Right hindlimb (tissue), 1 donor: ENCODE results near the gene CDHR5.
A peak's percentile ranks its signal among the peaks of the same experiment; 100 is the strongest.
"Not testable (repeated sequence)": the region's sequence is repeated elsewhere in the genome, so short reads cannot be mapped to it uniquely, and the experiment has no call there.

ENCODE experiments used
- DNase-seq: peaks from one replicate; pipeline ENCODE4 v3.0.0-alpha.2; 2018

CDHR5 gene

GRCh38 chr11:581752-582151, 43.0 kb downstream of the CDHR5 start:
- DNase-seq, result no peak

GRCh38 chr11:581342-581741, 43.4 kb downstream of the CDHR5 start:
- DNase-seq, result no peak

- no peak for DNase-seq
Measured at GRCh38 chr11:579830-580601, 44.7 kb downstream of the CDHR5 start.

GRCh38 chr11:578276-579035, 46.3 kb downstream of the CDHR5 start:
- DNase-seq, result no peak

- no peak for DNase-seq
Measured at GRCh38 chr11:577611-577894, 47.2 kb downstream of the CDHR5 start.

- peak; percentile 30 for DNase-seq
Measured at GRCh38 chr11:576811-577610, 47.7 kb downstream of the CDHR5 start.

- DNase-seq, result peak; percentile 96
Measured at GRCh38 chr11:575996-576768, 48.6 kb downstream of the CDHR5 start, which contains the start of gene PHRF1. Gene PHRF1 (plus strand): TSS chr11:576470. CDS start chr11:581513, 5,043 bp downstream.

- DNase-seq, result no peak
Measured at GRCh38 chr11:575313-575995, 49.3 kb downstream of the CDHR5 start.

- DNase-seq, result peak; percentile 23
Measured at GRCh38 chr11:574632-575312, 50.0 kb downstream of the CDHR5 start.

- DNase-seq, result not testable (repeated sequence)
Measured at GRCh38 chr11:574031-574570, 50.7 kb downstream of the CDHR5 start.

GRCh38 chr11:573146-573759, 51.5 kb downstream of the CDHR5 start:
- no peak for DNase-seq

GRCh38 chr11:571802-572185, 53.0 kb downstream of the CDHR5 start:
- DNase-seq, result no peak

- DNase-seq, result no peak
Measured at GRCh38 chr11:569158-569885, 55.4 kb downstream of the CDHR5 start.

- DNase-seq, result peak; percentile 97
Measured at GRCh38 chr11:568306-569157, 56.2 kb downstream of the CDHR5 start.

- DNase-seq, result peak; percentile 32
Measured at GRCh38 chr11:567629-568292, 57.0 kb downstream of the CDHR5 start.

- peak; percentile 23 for DNase-seq
Measured at GRCh38 chr11:567011-567628, 57.6 kb downstream of the CDHR5 start.
